ENCODE results near the gene SIVA1.

SIVA1 gene, protein sequence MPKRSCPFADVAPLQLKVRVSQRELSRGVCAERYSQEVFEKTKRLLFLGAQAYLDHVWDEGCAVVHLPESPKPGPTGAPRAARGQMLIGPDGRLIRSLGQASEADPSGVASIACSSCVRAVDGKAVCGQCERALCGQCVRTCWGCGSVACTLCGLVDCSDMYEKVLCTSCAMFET

DNA sequence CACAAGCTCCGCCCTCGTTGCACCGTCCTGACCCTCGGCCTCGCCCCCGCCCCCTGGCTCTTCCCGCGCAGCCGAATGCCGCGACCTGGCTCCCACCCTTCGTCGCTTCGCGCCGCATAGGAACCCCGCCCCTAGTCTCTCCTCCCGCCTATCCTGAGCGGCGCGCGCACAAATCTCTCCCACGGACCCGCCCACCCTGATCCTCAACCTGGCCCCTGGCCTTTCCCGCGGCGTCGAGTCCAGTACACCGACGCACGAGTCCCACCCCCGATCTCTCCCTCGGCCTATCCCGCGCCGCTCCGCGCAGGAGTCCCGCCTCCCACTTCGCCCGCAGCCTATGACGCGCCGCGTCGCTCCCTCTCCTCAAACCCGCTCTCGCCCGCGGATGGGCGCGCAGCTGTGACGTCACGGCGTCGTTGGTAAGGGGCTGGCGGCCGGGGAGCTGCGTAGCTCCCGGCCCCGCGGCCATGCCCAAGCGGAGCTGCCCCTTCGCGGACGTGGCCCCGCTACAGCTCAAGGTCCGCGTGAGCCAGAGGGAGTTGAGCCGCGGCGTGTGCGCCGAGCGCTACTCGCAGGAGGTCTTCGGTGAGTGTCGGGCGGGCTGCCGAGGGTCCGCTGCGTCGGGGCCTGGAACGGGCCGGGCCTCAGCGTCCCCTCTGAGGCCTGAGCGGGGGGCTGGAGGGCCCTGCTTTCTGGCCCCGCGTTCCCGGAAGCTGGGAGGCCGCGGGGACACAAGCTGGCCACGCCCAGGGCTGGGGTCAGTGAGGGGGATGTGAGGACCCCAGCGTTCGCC is at the start of gene SIVA1:
SIVA1 (plus strand) TSS at position 413 of the 793 bp plus-strand sequence; CDS start at position 468, 55 bp downstream.
- DNase-seq (ENCODE audit: low read depth): peak; percentile 99

GRCh38 chr14:104703269-104703668 is 49.7 kb upstream of the SIVA1 start:
- no peak for DNase-seq (ENCODE audit: low read depth)

- no peak for DNase-seq (ENCODE audit: low read depth)
Observed at GRCh38 chr14:104704252-104704651, 48.7 kb upstream of the SIVA1 start.

DNA sequence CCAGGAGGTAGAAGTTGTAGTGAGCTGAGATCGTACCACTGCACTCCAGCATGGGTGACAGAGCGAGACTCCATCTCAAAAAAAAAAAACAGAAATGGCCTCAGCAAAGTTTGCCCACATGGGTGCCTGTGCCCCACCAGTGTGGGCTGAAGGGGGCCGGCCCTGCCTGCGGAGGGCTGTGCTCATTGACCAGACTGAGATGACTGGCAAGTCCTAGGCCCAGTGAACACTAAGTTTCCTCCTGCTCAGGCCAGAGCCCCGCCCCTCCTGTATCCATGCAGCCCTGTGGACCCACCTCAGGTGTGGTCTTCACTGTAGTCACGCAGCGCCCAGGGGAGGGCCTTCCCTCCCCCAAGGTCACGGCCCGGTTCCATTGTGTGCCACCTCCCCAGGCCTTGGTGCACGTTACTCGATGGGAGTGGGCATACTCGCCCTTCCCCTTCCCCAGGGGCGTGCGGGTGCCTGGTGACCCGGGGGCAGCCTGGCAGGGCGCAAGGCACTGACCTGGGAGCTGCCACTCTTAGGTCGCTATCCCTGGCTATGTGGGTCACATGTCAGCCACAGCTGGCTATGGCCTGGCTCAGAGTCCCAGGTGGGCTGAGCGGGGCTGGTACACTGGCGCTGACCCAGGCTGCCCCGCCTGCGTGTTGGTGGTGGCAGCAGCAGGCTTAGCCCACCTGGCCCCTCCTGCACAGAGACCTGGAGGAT is 47.5 kb upstream of the SIVA1 start:
- no peak for DNase-seq (ENCODE audit: low read depth)

- DNase-seq (ENCODE audit: low read depth): no peak
Observed at GRCh38 chr14:104706733-104707607, 46.0 kb upstream of the SIVA1 start.

GRCh38 chr14:104707608-104708595 is 45.0 kb upstream of the SIVA1 start:
- no peak for DNase-seq (ENCODE audit: low read depth)

DNA sequence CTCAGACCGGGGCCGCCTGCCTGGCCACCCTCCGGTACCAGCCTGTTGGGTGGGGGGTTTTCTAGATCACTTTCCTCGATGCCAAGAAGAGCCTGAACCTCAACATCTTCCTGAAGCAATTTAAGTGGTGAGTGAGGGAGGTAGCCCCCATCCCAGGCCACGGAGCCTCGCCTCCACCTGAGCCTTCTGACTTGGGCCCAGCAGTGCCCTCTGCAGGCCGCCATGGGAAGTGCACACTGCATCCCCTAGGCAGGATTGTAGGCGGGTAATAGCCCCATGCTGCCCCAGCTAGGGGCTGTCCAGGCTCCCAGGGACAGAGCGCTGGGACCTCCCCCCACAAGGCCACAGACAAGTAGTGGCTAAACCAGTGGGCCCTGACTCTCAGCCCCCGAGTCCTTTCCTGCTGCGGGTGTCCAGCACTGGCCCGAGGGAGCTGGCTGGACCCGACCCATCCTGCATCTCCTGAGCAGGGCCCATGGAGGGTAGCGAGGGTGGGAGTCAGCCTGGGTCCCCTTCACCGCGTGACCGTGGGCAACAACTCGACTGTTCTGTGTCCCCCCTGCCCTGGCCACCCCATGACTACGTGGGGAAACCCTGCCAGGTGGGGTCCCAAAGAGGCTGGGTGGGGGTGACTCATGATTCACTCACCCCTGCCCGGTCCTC is 44.2 kb upstream of the SIVA1 start:
- DNase-seq (ENCODE audit: low read depth): no peak

GRCh38 chr14:104709387-104710039 is 43.4 kb upstream of the SIVA1 start:
- no peak for DNase-seq (ENCODE audit: low read depth)

DNA sequence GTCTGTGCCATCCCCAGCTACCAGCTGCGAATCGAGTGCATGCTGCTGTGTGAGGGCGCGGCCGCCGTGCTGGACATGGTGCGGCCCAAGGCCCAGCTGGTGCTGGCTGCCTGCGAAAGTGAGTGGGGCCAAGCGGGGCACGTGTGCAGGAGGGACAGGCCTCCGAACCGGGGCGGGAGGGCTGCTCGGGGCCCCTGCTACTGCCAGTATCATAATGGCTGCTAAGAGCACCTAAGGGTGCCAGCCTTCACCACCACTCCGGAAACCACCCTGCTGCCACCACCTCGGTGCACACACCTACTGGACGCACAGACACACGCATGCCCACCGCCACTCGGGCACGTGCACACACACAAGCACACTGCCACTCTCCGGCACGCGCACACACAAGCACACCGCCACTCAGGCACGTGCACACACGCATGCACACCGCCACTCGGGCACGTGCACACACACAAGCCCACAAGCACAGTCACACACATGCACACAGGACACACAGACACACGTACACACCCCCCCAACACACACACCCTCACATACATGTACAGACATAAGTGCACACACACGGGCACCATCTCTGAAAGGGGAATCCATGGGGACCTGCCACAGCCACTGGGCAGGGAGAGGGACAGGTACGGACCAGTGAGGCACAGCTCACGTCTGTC is 42.7 kb upstream of the SIVA1 start:
- DNase-seq (ENCODE audit: low read depth): no peak

DNA sequence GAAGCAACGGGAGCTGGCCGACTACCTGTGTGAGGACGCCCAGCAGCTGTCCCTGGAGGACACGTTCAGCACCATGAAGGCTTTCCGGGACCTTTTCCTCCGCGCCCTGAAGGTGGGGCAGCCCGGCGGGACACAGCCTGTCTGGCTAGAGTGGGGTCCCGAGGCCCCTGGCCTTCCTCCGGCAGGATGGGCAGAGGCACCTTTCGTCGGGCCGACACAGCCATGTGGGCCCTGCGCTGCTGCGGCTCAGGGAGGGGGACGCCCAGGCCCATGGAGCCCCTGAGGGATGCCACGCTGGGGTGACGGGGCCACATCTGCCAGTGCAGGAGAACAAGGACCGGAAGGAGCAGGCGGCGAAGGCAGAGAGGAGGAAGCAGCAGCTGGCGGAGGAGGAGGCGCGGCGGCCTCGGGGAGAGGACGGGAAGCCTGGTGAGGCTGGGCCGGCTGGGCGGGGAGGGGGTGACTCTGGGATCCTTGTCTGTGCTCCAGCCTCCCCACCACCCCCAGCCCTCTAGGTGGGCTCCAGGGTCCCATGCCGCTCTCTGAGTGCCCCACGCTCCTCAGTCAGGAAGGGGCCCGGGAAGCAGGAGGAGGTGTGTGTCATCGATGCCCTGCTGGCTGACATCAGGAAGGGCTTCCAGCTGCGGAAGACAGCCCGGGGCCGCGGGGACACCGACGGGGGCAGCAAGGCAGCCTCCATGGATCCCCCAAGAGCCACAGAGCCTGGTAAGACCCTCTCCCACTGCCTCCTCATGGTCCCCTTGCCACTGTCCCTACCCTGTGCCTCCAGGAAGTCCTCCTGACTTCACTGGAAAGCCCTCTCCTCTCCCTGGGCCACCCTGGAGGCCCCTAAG is 39.8 kb upstream of the SIVA1 start:
- no peak for DNase-seq (ENCODE audit: low read depth)

DNA sequence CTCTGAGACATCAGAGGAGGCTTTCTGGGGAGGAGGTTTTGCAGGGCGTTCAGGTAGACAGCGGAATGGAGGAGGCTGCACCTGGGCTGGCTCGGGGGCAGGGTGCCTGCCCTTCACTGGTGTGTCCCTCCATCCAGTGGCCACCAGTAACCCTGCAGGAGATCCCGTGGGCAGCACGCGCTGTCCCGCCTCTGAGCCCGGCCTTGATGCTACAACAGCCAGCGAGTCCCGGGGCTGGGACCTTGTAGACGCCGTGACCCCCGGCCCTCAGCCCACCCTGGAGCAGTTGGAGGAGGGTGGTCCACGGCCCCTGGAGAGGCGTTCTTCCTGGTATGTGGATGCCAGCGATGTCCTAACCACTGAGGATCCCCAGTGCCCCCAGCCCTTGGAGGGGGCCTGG is 38.9 kb upstream of the SIVA1 start:
- no peak for DNase-seq (ENCODE audit: low read depth)

DNA sequence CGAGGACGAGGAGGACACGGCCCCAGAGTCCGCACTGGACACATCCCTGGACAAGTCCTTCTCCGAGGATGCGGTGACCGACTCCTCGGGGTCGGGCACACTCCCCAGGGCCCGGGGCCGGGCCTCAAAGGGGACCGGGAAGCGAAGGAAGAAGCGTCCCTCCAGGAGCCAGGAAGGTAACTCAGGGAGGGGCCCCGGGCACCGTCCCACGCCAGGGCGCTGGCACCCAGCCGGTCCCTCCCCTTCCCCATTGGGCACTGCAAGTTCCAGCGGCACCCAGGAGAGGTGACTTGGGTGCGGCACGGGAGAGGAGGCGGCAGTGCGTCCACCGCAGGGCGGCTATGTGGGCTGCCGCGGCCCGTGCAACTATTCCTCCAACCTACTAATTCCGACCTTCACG is 38.3 kb upstream of the SIVA1 start:
- no peak for DNase-seq (ENCODE audit: low read depth)

GRCh38 chr14:104715416-104715815 is 37.5 kb upstream of the SIVA1 start:
- DNase-seq (ENCODE audit: low read depth): no peak

- DNase-seq (ENCODE audit: low read depth): no peak
Observed at GRCh38 chr14:104715871-104716270, 37.1 kb upstream of the SIVA1 start.

- DNase-seq (ENCODE audit: low read depth): no peak
Observed at GRCh38 chr14:104717137-104717536, 35.8 kb upstream of the SIVA1 start.

DNA sequence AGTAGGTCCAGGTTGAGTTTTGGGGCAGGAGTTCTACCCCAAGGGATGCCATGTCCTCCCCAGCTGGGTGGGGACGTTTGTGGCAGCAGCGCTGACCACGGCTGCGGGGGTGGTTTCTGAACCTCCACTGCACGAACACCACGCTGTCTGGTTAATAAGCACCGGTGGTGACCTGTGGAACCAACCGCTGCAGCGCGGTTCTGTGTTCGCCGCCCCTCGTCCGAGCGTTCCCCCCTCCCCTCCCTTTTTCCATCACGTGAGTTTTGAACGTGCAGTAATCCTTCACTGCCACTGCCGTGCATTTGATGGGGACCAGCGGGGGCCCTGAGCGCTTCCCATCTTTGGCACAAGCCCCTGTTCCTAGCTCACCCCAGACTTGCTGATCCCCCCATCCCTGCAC is 35.3 kb upstream of the SIVA1 start:
- DNase-seq (ENCODE audit: low read depth): no peak

DNA sequence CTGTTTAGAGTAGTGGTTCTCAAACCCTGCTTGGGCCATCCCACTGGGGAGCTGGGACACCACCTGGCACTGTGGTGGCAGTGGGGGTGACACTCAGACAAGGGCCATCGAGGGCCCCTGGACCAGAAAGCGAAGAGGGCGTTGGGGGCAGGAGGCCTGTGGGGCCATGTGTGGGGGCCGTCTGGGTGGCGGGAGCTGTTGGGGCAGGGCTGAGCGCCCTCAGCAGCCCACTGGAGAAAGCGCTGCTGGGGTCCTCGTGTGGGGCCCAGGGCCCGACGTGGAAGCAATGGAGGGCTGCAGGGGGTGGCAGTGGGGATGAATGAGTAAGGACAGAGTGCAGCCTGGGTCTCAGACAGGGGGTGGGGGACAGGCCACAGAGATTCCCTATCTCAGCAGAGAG is 34.8 kb upstream of the SIVA1 start:
- no peak for DNase-seq (ENCODE audit: low read depth)

- DNase-seq (ENCODE audit: low read depth): no peak
Observed at GRCh38 chr14:104718871-104719270, 34.1 kb upstream of the SIVA1 start.

All from amniotic epithelial cell (primary cell).